Measurements from ENCODE around the gene INHBE.

GRCh38 chr12:57410534-57410933 lies 44.6 kb upstream of the INHBE start:
- TF ChIP-seq ZNF350 (tag by site-specific recombination; IDR thresholded peaks at IDR 0.05) (no peak), ZNF202 (tag by site-specific recombination; IDR thresholded peaks at IDR 0.05; ENCODE audit: borderline replicate concordance) (no peak), ZNF660 (tag by site-specific recombination; IDR thresholded peaks at IDR 0.05) (no peak), ZNF335 (tag by site-specific recombination; conservative IDR thresholded peaks at IDR 0.05) (no peak), ZBTB8A (tag by site-specific recombination; IDR thresholded peaks at IDR 0.05) (no peak)
- TF ChIP-seq, protein P1, sequence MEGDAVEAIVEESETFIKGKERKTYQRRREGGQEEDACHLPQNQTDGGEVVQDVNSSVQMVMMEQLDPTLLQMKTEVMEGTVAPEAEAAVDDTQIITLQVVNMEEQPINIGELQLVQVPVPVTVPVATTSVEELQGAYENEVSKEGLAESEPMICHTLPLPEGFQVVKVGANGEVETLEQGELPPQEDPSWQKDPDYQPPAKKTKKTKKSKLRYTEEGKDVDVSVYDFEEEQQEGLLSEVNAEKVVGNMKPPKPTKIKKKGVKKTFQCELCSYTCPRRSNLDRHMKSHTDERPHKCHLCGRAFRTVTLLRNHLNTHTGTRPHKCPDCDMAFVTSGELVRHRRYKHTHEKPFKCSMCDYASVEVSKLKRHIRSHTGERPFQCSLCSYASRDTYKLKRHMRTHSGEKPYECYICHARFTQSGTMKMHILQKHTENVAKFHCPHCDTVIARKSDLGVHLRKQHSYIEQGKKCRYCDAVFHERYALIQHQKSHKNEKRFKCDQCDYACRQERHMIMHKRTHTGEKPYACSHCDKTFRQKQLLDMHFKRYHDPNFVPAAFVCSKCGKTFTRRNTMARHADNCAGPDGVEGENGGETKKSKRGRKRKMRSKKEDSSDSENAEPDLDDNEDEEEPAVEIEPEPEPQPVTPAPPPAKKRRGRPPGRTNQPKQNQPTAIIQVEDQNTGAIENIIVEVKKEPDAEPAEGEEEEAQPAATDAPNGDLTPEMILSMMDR (tag by site-specific recombination; IDR thresholded peaks at IDR 0.05), result no peak

All from HEK293 (cell line).